ENCODE data around the gene CPLANE2.
"Not testable (repeated sequence)": the region's sequence is repeated elsewhere in the genome, so short reads cannot be mapped to it uniquely, and the experiment has no call there.

CPLANE2 gene

GRCh38 chr1:16217061-16217785, 19.8 kb downstream of the CPLANE2 start:
- Histone ChIP-seq H3K27me3 (ENCODE audit: insufficient read depth, poor library complexity, severe bottlenecking) (peaks cover 3% of the 10 kb centered on the region), H3K27ac (replicated peaks) (no peak overlapping the region), H3K4me3 (replicated peaks; ENCODE audit: insufficient read depth, low read length) (peak overlapping the region; percentile 28)
- DNase-seq (ENCODE audit: low read depth in 1 of 2, low spot score in 1 of 2) = peak; percentile 79 to 81
- TF ChIP-seq SPI1 (IDR thresholded peaks at IDR 0.05; ENCODE audit: borderline replicate concordance, low read depth) (no peak), POLR2AphosphoS5 (IDR thresholded peaks at IDR 0.05; ENCODE audit: low read depth) (no peak), GABPA (IDR thresholded peaks at IDR 0.05; ENCODE audit: low read depth) (no peak), REST (IDR thresholded peaks at IDR 0.05; ENCODE audit: insufficient replicate concordance, low read depth) (no peak), CTCF (IDR thresholded peaks at IDR 0.05; ENCODE audit: insufficient read depth, low read length) (no peak)

GRCh38 chr1:16215882-16216753, 20.9 kb downstream of the CPLANE2 start:
- TF ChIP-seq REST (IDR thresholded peaks at IDR 0.05; ENCODE audit: insufficient replicate concordance, low read depth) (no peak), POLR2AphosphoS5 (IDR thresholded peaks at IDR 0.05; ENCODE audit: low read depth) (no peak), GABPA (IDR thresholded peaks at IDR 0.05; ENCODE audit: low read depth) (no peak), SPI1 (IDR thresholded peaks at IDR 0.05; ENCODE audit: borderline replicate concordance, low read depth) (no peak)
- Histone ChIP-seq H3K4me3 (replicated peaks; ENCODE audit: insufficient read depth, low read length) (no peak overlapping the region), H3K27me3 (ENCODE audit: insufficient read depth, poor library complexity, severe bottlenecking) (peaks cover 3% of the 10 kb centered on the region), H3K27ac (replicated peaks) (no peak overlapping the region)
- peak in 1 of 2 experiments; percentile 13 for DNase-seq (ENCODE audit: low read depth in 1 of 2, low spot score in 1 of 2)

GRCh38 chr1:16215240-16215639, 21.7 kb downstream of the CPLANE2 start:
- not testable (repeated sequence) for H3K4me3 ChIP-seq (replicated peaks; ENCODE audit: insufficient read depth, low read length); H3K27ac ChIP-seq (replicated peaks); DNase-seq (ENCODE audit: low read depth in 1 of 2, low spot score in 1 of 2); H3K27me3 ChIP-seq (ENCODE audit: insufficient read depth, poor library complexity, severe bottlenecking)

GRCh38 chr1:16213544-16213943, 23.4 kb downstream of the CPLANE2 start:
- DNase-seq (ENCODE audit: low read depth in 1 of 2, low spot score in 1 of 2); H3K4me3 ChIP-seq (replicated peaks; ENCODE audit: insufficient read depth, low read length); H3K27ac ChIP-seq (replicated peaks); H3K27me3 ChIP-seq (ENCODE audit: insufficient read depth, poor library complexity, severe bottlenecking): not testable (repeated sequence)

- no peak overlapping the region for H3K27ac ChIP-seq (replicated peaks)
- no peak for TF ChIP-seq CTCF (IDR thresholded peaks at IDR 0.05; ENCODE audit: insufficient read depth, low read length)
- no peak for TF ChIP-seq GABPA (IDR thresholded peaks at IDR 0.05; ENCODE audit: low read depth)
- TF ChIP-seq REST (IDR thresholded peaks at IDR 0.05; ENCODE audit: insufficient replicate concordance, low read depth) = no peak
- TF ChIP-seq POLR2AphosphoS5 (IDR thresholded peaks at IDR 0.05; ENCODE audit: low read depth) = no peak
- no peak for TF ChIP-seq SPI1 (IDR thresholded peaks at IDR 0.05; ENCODE audit: borderline replicate concordance, low read depth)
- no peak overlapping the region for H3K4me3 ChIP-seq (replicated peaks; ENCODE audit: insufficient read depth, low read length)
- peaks cover 3% of the 10 kb centered on the region for H3K27me3 ChIP-seq (ENCODE audit: insufficient read depth, poor library complexity, severe bottlenecking)
- no peak for DNase-seq (ENCODE audit: low read depth in 1 of 2, low spot score in 1 of 2)
Observed at GRCh38 chr1:16213013-16213412, 24.0 kb downstream of the CPLANE2 start.
